CD1c-positive myeloid dendritic cell (primary cell): ENCODE data around the gene KRTAP1-1.
"Not testable (repeated sequence)": the region's sequence is repeated elsewhere in the genome, so short reads cannot be mapped to it uniquely, and the experiment has no call there.

Experiments used
- DNase-seq: peaks from one replicate; pipeline ENCODE4 v3.0.0-alpha.2; 2016; ENCODE audit errors: extremely low spot score

KRTAP1-1 gene

GRCh38 chr17:41055130-41055529 lies 13.9 kb upstream of the KRTAP1-1 start, which contains the start of gene KRTAP2-2:
TSS of gene KRTAP2-2 (minus strand) at chr17:41055230. CDS start at chr17:41055211, 19 bp downstream.
- not testable (repeated sequence) for DNase-seq

GRCh38 chr17:41054556-41054955 lies 13.3 kb upstream of the KRTAP1-1 start:
- DNase-seq, result not testable (repeated sequence)

- no peak for DNase-seq
Measured at GRCh38 chr17:41054025-41054424, 12.8 kb upstream of the KRTAP1-1 start.

GRCh38 chr17:41052566-41052965 lies 11.3 kb upstream of the KRTAP1-1 start:
- DNase-seq, result no peak

GRCh38 chr17:41049110-41049509 lies 7.9 kb upstream of the KRTAP1-1 start:
- DNase-seq, result no peak

- no peak for DNase-seq
Measured at GRCh38 chr17:41048441-41048840, 7.2 kb upstream of the KRTAP1-1 start.

GRCh38 chr17:41046735-41047465 lies 5.7 kb upstream of the KRTAP1-1 start, which contains the start of gene KRTAP2-1:
TSS of gene KRTAP2-1 (minus strand) at chr17:41047316. CDS start at chr17:41047267, 49 bp downstream.
- not testable (repeated sequence) for DNase-seq

GRCh38 chr17:41042953-41043352 lies 1.7 kb upstream of the KRTAP1-1 start:
- no peak for DNase-seq

GRCh38 chr17:41037853-41038350 lies 3.3 kb downstream of the KRTAP1-1 start:
- DNase-seq, result no peak

- not testable (repeated sequence) for DNase-seq
Measured at GRCh38 chr17:41034346-41034935, 6.8 kb downstream of the KRTAP1-1 start, which contains the start of gene KRTAP1-3. TSS of gene KRTAP1-3 (minus strand) at chr17:41034874. CDS start at chr17:41034821, 53 bp downstream.

GRCh38 chr17:41029633-41030245 lies 11.5 kb downstream of the KRTAP1-1 start, which contains the start of gene KRTAP1-4:
TSS of gene KRTAP1-4 (minus strand) at chr17:41030195. CDS start at chr17:41030078, 117 bp downstream.
- no peak for DNase-seq

- no peak for DNase-seq
Measured at GRCh38 chr17:41026715-41027471, 14.4 kb downstream of the KRTAP1-1 start, which contains the start of gene KRTAP1-5. TSS of gene KRTAP1-5 (minus strand) at chr17:41027208. CDS start at chr17:41027155, 53 bp downstream.

GRCh38 chr17:41024697-41025096 lies 16.6 kb downstream of the KRTAP1-1 start:
- DNase-seq, result no peak

GRCh38 chr17:41020336-41020735 lies 20.9 kb downstream of the KRTAP1-1 start:
- no peak for DNase-seq

- DNase-seq, result no peak
Measured at GRCh38 chr17:41019415-41019814, 21.8 kb downstream of the KRTAP1-1 start.

GRCh38 chr17:41018541-41018940 lies 22.7 kb downstream of the KRTAP1-1 start:
- no peak for DNase-seq

- no peak for DNase-seq
Measured at GRCh38 chr17:41016578-41017215, 24.6 kb downstream of the KRTAP1-1 start.

GRCh38 chr17:41015454-41015853 lies 25.8 kb downstream of the KRTAP1-1 start:
- DNase-seq, result no peak

GRCh38 chr17:41013606-41014005 lies 27.6 kb downstream of the KRTAP1-1 start:
- DNase-seq, result no peak

- DNase-seq, result no peak
Measured at GRCh38 chr17:41013181-41013580, 28.1 kb downstream of the KRTAP1-1 start.
